Measurements from ENCODE around the gene RAD9A. TPM values are rescaled to one million over a fixed set of nuclear protein-coding genes. Genes with fewer than 3 reads are reported as not detected.
"Not testable (repeated sequence)": the region's sequence is repeated elsewhere in the genome, so short reads cannot be mapped to it uniquely, and the experiment has no call there.

The RAD9A gene
- total RNA-seq, 1 donor from 2014 or later, result 10.4 TPM

DNA sequence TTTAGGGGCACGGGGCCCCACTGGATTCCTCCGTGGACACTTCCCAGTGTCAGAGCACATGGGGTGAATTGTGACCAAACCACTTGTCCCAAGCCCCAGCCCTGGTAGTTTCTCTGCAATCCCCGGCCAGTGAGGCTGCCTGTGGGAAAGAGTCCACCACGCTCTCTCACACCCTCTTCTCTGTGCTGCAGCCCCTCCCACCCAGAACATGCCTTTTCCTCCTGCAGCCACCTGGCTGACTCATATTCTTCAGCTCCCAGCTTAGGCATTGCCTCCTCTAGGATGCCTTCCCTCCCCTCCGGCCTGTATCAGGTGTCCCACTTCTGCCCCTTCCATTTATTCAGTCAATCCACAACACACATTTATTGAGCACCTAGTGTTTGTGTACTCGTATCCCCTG is 31.1 kb downstream of the RAD9A start:
- no peak for DNase-seq (ENCODE audit: low spot score)

DNA sequence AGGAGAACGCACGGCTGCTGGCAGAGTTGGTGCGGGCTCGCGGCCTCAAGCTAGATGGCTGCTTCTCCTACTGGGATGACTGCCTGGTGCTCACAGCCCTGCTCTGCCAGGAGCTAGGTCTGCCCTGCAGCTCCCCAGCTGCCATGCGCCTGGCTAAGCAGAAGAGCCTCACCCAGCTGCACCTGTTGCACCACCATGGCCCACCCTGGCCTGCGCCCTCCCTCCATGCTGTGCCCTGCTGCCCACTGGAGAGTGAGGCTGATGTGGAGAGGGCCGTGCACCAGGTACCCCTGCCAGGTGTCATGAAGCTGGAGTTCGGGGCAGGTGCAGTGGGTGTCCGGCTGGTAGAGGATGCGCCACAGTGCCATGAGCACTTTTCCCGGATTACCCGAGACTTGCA is 31.7 kb downstream of the RAD9A start:
- no peak for DNase-seq (ENCODE audit: low spot score)

DNA sequence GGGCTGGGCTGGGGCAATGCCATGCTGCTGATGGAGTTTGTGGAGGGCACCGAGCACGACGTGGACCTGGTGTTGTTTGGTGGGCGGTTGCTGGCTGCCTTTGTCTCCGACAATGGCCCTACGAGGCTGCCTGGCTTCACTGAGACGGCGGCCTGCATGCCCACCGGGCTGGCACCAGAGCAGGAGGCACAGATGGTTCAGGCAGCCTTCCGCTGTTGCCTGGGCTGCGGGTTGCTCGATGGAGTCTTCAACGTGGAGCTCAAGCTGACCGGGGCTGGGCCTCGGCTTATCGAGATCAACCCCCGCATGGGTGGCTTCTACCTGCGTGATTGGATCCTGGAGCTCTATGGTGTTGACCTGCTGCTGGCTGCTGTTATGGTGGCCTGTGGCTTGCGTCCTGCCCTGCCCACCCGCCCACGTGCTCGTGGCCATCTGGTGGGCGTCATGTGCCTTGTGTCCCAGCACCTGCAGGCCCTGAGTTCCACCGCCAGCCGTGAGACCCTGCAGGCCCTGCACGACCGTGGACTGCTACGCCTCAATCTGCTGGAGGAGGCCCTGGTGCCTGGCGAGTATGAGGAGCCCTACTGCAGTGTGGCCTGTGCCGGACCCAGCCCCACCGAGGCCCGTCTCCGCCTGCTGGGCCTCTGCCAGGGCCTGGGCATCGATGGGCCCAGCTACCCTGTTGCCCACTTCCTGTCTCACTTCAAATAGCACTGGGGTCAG is 32.3 kb downstream of the RAD9A start:
- no peak for DNase-seq (ENCODE audit: low spot score)

DNA sequence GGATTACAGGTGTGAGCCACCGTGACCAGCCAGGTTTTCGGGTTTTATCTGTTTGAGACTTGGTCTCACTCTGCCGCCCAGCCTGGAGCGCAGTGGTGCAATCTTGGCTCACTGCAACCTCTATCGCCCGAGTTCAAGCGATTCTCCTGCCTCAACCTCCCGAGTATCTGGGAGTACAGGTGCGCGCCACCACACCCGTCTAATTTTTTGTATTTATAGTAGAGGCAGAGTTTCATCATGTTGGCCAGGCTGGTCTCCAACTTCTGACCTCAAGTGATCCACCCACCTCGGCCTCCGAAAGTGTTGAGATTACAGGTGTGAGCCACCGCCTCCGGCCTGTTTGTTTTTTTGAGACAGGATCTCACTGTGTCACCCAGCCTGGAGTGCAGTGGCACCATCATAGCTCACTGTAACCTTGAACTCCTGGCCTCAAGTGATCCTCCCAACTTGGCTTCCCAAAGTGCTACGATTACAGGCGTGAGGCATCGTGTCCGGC is 35.6 kb downstream of the RAD9A start:
- not testable (repeated sequence) for DNase-seq (ENCODE audit: low spot score)

DNA sequence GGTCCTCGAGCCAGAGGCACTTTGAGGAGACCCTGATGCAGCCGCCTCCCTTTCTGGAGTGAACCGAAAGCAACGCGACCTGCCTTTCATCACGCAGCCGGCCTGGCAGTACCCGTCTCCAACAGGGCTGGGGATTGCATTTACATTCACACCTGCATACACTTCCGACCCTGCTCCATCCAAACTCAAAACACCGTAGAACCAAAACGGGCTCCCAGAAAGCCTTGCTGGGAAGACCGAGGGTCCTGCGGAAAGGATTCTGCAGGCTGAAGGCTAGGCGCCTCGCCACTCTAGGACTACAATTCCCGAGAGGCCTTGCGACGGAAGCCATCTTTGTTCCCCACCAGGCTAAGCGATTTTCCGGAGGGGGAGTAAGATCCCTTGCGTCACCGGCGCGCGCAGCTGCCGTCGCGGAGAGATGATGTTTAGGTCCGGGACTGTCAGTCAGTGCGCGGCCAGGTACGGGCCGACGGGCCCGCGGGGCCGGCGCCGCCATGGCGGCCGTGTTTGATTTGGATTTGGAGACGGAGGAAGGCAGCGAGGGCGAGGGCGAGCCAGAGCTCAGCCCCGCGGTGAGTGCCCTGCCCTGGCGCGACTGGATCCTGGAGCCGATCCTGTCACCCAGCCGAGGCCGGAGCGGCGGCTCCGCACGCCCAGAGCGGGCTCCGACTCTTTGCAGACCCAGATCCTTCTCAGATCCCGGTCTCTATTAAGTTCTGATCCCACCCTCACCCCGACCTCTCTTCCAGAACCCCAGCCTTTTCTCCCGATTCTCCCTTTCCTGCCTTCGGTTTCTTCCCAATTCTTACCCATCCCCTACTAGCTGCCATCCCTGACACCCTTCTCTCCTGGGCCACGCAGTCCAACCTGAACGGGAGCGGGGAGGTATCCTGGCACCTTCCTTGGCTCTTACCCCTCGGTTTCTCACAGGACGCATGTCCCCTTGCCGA is 36.5 kb downstream of the RAD9A start, which contains the start of gene RPS6KB2:
Gene RPS6KB2, plus strand, starts transcription at position 443 of the 950 bp plus-strand sequence. Its CDS starts 52 bp downstream, at position 495.
- peak; percentile 100 for DNase-seq (ENCODE audit: low spot score)

DNA sequence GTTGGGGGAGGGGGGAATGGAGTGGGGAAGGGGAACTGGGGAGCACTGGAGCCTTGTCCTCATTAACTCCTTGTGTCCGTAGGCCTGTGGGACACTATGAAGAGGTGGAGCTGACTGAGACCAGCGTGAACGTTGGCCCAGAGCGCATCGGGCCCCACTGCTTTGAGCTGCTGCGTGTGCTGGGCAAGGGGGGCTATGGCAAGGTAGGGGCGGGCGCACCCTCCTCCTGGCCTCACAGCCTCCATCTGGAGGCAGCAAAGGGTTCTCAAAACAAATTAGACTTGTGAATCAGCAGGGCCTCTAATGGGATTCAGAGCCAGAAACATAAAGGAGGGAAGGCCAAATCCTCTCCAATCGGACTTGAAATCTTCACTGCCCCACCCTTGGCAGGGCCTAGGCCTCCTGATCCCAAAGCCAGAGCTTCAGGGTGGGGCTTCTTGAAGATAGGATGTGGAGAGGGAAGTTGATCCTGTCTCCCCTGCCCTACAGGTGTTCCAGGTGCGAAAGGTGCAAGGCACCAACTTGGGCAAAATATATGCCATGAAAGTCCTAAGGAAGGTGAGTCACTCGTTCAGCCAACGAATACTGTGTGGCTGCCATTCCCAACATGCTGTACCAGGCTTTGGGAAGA is 37.4 kb downstream of the RAD9A start:
- no peak for DNase-seq (ENCODE audit: low spot score)

DNA sequence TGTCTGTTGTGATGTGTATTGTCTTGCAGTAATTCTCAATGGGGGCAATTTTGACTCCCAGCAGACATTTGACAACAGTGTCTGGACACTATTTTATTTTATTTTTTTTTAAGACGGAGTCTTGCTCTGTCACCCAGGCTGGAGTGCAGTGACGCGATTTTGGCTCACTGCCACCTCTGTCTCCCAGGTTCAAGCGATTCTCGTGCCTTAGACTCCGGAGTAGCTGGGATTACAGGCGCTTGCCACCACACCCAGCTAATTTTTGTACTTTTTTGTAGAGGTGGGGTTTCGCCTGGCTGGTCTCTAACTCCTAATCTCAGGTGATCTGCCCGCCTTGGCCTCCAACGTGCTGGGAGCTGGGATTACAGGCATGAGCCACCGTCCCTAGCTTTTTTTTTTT is 37.9 kb downstream of the RAD9A start:
- no peak for DNase-seq (ENCODE audit: low spot score)

DNA sequence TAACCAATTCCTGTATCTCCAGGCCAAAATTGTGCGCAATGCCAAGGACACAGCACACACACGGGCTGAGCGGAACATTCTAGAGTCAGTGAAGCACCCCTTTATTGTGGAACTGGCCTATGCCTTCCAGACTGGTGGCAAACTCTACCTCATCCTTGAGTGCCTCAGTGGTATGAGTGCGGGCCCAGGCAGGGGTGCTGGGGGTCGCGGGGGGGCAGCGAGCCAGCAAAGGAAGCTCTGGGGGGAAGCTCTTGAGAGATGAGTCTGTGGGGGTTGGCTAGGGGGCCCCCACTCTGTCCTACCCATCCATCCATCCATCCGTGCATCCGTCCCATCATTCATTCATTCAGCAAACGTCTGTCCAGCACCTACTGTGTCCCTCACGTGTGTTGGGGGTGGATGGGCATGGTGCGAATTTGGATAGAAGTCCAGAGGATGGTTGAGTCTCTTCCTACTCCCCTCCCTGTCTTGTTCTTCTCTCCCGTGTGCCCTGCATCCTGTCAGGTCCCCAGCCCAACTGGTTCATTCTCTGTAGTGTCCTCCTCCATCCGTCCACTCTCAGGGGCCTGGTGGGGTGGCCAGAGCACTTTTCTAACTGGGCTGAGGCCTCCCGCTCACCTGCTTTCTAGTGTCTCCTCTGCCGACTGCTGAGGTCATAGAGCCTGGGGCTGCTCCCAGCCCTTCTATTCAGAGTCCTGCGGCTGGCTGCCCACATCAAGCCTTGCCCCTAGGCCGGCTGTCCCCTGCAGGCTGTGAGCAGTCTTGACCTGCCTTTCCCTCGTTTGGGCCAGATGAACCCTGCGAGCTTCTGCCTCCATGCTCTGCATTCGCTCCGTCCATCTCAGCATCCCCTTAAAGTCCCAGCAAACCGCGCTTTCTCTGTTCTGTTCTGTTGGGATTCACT is 39.8 kb downstream of the RAD9A start:
- DNase-seq (ENCODE audit: low spot score), result no peak

DNA sequence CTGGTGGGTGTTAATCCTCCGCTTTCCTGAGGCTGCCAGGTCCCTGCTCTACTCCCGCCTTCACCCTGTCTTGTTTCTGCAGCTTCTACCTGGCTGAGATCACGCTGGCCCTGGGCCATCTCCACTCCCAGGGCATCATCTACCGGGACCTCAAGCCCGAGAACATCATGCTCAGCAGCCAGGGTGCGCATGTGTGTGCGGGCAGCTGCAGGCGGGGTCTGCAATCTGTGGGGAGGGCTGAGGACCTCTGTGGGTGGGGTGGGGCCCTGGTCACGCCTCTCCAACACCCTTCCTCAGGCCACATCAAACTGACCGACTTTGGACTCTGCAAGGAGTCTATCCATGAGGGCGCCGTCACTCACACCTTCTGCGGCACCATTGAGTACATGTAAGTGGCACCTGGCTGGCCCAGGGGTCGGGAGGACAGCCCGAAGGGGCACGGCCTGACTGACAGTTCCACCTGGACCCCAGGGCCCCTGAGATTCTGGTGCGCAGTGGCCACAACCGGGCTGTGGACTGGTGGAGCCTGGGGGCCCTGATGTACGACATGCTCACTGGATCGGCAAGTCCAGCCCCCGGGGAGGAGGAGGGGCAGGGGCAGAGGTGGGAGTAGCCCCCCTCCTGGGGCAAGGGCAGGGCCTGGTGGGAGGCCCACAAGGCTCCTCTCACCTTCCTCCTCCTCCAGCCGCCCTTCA is 41.0 kb downstream of the RAD9A start:
- no peak for DNase-seq (ENCODE audit: low spot score)

DNA sequence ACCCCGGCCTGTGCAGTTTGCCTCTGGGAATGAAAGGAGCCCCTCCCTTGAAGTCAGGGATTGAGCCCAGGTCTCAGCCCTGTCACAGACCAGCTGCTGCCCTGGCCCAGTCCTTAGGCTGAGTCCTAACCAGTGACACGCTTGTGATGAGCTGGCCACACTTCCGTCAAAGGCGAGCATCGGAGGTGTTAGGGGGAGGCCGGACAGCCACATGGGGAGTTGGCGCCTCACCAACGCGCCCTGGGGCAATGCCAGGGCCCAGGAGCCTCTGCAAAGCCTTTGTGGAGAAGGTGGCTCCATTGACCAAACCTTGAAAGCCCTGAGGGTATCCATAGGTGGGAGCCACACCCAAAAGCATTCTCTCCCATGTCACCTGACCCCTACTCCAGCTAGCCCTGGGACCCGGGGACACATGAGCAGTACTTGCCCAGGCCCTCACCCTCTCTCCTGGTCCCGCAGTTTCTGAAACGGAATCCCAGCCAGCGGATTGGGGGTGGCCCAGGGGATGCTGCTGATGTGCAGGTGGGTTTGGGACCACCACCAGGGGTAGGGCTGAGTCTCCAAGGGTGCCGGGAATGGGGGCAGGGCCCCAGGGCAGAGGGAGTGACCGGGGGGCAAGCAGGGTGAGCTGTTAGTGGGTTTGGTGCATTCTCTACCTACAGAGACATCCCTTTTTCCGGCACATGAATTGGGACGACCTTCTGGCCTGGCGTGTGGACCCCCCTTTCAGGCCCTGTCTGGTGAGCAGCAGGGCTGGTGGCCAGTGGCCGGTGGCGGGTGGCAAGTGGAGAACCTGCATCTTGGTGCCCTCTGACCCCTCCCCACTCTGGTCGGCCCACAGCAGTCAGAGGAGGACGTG is 42.0 kb downstream of the RAD9A start:
- no peak for DNase-seq (ENCODE audit: low spot score)

DNA sequence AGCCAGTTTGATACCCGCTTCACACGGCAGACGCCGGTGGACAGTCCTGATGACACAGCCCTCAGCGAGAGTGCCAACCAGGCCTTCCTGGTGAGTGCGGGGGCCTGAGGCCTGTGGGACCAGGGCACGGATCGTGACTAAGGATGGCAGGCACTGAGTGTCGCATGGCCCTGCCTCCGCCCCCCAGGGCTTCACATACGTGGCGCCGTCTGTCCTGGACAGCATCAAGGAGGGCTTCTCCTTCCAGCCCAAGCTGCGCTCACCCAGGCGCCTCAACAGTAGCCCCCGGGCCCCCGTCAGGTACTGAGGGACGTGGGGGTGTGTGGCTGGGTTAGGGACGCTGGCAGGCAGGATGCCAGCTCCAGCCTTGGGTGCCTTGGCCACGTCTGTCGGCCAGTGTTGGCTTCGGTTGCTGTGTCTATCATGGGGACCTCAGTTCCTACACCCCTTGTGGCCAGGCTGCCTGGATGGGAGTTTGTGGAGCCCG is 42.7 kb downstream of the RAD9A start:
- no peak for DNase-seq (ENCODE audit: low spot score)

DNA sequence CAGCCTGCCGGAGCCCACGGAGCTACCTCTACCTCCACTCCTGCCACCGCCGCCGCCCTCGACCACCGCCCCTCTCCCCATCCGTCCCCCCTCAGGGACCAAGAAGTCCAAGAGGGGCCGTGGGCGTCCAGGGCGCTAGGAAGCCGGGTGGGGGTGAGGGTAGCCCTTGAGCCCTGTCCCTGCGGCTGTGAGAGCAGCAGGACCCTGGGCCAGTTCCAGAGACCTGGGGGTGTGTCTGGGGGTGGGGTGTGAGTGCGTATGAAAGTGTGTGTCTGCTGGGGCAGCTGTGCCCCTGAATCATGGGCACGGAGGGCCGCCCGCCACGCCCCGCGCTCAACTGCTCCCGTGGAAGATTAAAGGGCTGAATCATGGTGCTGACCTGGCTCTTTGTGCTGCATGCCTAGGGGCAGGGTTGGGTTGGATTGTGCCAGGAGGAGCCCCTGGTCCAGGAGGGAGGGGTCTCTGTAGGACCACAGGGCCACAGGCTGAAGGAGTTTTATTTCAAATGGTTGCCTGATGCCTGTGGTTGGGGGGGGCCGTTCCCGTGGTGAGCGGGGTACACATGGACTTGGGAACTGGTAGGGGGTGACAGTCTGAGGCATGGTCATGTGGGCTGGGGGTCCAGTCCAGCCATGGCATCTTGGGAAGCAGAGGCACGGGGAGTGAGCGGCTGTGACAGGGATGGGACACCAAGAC is 43.4 kb downstream of the RAD9A start:
- no peak for DNase-seq (ENCODE audit: low spot score)

DNA sequence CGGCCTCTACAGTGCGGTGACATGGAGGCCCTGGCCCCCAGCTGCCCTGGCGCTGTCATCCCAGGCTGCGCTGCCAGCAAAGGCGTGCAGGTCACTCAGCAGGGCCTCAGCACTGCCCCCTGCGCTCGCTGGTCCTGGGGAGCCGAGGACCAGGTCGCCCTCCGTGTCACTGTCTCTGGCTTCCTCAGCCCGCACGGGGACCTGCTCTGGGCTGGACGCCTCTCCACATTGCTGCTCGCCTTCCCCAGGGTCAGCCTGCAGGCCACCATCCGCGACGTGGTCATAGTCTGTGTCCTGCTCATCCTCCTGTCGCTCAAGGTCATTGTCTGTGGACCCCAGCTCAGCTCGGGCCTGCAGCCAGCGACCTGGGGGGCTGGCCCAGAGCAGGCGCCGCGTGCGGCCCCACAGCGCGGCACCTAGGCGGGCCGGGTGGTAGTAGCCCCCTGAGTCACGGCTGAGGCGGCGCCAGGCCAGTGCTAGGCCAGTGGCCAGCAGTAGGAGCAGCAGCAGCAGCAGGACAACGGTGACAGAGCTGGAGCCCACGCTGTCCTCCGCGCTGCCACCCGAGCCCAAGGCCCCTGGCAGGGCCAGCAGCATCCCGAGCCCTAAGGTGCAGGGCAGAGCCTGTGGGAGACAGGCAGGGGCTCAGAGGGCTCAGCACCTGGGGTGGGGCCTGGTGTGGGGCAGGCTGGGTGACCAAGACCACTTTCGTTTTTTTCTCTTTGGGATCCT is 44.1 kb downstream of the RAD9A start:
- no peak for DNase-seq (ENCODE audit: low spot score)

DNA sequence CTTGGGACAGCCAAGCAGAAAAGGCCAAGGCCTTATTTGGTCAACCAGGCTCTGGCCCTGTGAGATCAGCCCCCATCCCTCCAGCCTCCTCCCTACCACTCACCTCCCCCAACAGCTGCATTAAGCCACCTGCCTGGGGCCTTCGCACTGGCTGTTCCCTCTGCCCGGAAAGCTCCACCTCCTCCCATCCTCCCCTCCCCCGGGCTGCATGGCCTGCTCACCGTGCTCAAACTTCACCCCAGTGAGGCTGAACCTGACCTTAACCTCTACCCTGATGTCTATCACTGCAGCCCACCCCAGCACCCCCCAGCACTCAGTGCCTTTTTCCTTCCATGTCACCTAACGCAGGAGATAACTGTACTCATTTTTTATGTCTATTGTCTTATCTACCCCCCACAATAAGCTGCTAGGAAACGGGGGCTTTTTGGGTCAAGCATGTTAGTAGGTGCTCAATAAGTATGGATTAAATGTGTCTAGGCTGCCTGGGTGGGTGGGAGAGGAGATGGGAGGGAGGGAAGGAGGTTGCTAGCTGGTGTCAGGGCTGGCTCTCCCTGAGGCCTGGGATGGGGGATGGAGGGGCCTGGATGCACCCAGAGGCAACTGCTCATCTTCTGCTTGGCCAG is 44.8 kb downstream of the RAD9A start:
- DNase-seq (ENCODE audit: low spot score), result no peak

DNA sequence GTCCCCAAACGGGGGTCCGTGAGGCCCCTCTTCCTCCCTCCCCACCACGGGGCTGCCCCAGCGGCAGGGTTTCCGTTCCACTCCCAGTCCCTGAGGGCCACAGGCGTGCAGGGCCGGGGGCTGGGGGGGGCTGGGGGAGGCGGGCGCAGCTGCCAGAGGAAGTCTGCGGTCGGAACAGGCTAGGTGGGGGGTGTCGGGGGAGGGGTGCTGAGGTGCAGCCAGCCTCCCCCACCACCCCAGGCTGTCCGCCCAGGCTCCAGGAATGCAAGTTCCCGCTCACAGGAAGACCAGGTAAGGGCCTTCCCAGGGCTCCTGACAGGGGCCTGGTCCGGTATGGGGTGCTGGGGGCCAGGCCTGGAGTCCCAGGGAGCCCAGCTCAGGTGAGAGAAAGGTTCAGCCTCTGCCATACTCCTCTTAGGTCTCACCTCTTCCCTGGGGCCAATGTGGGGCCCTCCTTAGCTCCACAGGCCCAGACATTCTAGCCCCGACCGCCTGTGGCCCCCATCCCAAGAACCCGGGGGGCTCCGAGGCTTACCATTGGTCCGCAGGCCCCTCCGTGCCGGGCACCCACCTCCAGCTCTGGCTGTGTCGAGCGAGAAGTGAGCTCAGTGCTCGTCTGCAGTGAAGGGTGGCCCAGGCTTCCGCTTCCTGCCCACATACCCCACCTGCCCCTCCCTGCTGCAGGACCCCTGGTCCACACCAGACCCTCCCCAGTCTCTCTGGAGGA is 45.5 kb downstream of the RAD9A start, which contains the start of gene PTPRCAP:
Gene PTPRCAP, minus strand, starts transcription at position 601 of the 727 bp plus-strand sequence. Its CDS starts 63 bp downstream, at position 538.
- DNase-seq (ENCODE audit: low spot score), result no peak

DNA sequence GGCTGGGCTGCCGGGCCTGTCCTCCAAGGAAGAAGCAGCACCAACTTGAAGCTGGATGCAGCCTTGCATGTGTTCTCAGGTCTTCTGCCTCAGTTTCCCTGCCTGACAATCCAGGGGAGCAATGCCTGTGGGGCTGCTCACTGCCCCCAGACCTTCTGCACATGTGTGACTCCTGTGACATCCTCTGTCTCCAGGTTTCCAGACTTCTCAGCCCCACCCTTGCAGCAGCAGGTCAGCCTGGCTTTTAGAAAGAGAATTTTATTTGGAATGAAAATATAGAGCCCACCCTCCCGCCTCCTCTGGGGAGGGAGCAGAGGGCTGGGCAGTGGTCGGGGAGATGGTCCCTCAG is 46.0 kb downstream of the RAD9A start:
- DNase-seq (ENCODE audit: low spot score), result no peak
